ENCODE results near the gene SNF8.
A peak's percentile ranks its signal among the peaks of the same experiment; 100 is the strongest.

SNF8 gene

DNA sequence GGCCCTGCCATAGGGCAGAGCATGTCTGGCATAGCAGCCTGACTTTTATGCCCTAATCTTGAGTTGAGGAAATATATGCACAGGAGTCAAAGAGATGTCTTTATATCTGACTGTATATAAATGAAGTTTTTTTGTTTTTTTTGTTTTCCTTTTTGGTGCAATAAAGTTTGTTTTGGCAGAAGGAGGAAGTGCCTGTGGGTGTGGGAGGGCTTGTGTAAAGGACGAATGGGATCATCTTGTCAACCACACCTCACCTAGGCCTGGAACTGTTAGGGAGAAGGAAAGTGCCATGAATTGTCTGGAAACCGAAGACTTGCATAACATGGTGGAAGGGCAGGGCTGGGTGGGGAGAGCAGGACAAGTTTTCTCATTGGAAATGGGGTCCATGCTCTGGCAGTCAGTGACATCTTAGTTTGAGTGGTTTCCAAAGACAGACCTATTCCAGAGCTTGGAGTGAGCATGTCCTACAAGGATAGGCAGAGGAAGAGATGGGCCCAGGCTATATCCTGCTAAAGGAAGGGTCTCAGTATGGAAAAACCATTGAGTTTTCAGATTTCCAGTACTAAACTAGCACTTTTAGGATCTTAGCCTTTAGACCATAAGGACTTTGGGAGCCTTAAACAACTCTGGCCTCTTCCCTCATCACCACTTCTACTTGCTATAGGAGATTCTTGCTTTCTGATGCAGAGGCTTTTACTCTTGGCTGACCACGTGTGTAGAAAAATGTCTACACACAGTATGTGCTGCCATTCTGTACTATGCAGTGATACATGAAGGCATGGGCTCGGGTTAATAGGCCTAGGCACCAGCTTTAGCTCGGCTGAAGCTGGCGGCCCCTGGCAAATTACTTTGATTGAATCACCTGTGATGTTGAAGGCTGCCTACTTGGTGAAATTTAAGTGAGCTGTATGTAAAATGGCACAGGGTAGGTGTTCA is 15.5 kb downstream of the SNF8 start:
- DNase-seq, result no peak

DNA sequence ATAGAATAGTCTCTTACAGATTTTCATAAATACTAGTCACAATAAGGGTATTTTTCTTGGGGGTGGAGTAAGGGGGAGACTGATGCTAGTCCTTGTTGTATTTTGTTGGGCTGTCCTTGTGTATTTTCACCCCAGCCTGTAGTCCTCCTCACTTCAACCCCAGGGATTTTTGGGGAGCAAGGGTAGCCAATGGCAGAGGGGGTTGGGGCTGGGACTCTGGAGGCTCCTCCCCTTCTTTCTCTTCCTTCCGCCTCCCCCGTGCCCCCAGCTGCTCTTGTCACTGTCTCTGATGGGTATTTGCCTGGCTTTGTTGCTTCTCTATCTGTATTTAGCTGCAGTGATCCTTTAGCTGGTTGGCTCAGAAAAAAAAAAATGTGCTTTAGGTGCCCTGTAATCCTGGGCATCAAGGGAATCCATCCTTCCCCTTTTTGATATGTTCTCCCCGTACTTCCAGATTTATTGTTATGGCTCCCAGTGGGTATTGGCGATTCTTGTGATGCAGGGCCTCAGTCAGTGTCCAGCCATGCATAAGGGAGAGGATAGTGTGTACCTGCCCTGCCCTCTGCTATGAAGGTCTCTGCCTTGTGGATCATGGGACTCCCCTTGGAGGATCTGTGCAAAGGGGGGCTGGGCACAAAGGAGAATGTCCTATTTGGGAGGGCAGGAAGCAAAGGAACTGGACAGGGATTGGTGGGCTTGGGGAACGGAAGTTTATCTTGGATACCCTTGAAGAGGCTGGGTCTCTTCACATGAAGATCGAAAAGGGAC is 16.5 kb downstream of the SNF8 start:
- DNase-seq, result no peak

DNA sequence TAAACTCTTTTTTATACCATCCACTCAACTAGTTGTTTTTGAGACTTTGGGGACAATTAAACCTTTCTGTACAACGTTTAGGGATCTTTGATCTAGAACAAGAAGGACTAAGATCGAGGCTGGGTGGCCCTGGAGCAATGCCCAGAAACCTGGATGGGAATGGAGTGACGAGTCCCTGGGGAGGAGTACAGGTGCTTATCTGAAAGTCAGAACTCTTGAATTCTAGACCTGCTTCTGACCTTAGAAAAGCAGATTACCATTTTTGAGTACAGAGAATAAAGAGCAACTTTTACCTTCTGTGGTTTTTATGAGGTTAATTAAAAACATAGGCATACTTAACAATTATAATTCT is 18.7 kb downstream of the SNF8 start:
- DNase-seq, result no peak

DNA sequence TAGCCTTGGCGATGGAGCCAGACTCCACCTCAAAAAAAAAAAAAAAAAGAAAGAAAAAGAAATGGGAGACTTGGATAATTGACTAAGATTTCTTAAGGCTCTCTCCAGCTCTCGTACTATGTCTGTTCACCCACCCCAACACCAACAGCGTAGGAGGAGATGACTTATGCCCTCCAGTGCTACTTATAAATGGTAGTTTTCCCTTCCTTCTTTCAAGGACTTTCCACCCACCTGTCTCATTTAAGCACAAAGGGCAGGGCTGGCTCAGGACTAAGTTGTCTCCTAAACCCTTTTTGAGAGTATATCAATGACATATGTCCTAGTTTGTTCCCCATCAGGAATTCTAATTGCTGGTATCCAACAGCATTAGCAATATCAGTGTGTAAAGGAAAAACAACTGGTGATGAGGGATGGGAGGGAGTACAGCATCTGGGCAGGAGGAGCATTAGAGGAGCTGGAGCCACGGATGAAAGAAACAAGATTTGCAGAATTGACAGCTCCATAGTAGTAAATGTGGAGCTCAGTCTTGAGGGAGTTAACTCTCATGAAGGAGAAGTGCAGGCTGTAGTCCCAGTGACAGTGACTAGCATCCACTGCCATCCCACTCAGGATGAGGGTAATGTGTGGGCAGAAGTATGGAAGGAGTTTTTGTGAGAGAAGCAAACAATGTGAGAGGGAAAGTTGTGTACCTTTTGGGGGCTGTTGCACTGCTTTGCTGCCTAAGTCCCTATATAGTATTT is 19.2 kb downstream of the SNF8 start:
- DNase-seq, result no peak

DNA sequence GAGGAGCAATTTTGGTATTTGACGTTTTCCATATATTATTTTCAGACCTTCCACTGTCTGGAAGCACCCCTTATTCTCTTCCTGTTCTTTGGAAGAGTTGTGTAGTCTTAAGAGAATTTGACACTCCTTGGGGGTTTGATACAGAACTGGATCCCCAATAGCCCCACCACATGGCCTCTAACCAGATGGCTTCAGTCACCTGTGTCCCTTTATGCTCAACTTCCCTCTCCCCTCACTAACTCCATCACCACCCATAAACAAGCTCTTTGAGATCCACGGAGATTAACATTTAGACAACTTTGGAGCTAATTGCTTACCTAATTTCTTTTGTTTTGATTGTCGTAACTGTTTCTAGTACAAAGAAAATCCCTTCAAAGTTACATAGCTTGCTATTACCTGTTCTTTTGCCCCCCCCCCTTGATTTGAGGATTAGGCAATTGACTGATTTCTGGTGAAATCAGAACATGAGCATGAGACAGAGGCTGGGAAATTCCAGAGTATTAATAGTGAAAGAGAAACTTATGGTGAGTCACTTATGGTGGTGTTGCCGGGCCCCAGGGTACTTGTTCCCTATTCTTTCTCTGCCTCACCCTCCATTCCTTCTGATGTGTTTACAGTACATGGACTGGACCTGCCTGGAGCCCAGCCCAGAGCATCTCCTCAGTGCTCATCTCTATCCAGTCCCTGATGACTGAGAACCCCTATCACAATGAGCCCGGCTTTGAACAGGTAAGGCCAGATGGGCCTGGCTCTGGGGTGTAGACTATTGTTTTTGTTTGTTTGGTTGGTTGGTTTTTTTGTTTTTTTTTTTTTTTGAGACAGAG is 29.0 kb downstream of the SNF8 start:
- peak; percentile 42 to 46 for DNase-seq

DNA sequence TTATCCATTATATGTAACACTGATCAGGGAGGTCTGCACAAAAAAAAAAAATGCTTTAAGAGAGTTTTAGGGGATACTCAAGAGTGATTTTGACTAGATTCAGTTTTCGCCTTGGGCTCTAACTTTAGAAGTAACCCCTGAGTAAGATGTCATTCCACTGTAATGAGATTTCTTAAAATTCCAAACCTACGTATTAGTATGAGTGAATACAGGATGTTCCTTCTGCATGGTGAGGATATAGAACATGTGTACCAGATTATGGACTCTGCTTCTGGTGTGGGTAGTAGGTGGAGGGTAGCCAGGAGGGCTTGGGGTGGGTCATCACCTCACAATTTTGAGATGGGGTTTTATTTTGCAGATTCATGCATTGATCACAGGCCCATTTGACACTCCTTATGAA is 32.2 kb downstream of the SNF8 start:
- no peak for DNase-seq

DNA sequence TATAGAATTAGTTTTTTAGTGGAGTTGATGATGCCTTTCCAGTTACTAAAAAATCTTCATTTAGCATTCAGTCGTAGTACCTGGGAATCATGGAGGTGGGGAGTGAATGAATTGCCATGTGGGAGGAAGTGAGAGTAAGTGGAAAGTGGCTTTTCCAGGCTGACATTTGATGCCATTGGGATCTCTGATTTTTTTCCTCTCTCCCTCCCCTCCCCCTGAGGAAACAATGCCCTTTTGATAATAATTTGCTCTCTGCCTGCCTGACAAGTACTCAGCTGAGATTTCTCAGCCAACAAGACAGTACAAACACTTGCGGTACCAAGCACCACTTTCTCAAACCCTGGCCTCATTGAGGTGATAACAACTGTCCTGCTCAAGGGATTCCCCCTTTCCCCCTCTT is 34.3 kb downstream of the SNF8 start:
- no peak for DNase-seq

DNA sequence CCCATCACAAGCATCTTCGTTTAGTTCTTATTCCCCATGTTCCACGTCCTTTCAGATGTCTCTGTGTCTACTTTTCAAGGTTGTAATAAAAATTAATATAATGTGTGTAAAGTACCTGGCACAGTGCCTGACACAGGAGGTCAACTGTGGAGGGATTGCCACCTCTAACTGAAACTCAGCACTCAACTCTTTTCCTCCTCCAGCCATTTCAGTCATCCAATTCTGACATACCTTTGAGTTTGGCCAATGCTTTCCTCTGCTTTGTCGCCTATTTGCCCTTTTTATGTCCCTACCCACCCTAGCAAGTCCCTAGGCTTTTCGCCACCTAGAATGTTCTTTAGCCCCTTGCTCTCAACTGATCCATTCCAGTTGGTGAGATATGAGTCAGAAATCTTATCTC is 34.9 kb downstream of the SNF8 start:
- no peak for DNase-seq

DNA sequence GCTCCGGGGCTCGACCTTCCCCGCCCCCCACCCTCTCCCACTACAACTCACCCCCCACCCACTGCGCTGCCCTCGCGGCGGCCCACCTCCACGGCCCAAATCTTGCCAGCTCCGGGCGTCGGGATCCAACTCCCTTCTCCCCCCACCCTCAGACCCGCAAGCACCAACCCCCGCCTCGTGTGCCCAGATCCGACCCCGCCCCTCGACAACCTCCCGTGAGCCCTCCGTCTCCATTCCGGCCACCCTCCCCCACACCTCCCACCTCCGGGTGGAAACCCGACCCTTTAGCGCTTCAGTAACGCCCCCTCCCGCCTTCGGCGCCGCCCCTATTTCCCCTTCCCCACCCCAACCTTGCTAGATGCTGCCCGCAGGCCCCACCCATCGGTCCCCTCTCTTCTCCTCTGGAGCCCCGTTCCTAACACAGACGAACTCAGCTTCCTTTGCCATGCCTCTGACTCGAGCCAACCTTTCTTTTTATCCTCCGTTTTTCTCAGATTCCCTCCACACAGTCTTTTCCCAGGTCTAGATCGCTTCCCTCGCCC is 35.7 kb downstream of the SNF8 start:
- DNase-seq, result peak; percentile 81

DNA sequence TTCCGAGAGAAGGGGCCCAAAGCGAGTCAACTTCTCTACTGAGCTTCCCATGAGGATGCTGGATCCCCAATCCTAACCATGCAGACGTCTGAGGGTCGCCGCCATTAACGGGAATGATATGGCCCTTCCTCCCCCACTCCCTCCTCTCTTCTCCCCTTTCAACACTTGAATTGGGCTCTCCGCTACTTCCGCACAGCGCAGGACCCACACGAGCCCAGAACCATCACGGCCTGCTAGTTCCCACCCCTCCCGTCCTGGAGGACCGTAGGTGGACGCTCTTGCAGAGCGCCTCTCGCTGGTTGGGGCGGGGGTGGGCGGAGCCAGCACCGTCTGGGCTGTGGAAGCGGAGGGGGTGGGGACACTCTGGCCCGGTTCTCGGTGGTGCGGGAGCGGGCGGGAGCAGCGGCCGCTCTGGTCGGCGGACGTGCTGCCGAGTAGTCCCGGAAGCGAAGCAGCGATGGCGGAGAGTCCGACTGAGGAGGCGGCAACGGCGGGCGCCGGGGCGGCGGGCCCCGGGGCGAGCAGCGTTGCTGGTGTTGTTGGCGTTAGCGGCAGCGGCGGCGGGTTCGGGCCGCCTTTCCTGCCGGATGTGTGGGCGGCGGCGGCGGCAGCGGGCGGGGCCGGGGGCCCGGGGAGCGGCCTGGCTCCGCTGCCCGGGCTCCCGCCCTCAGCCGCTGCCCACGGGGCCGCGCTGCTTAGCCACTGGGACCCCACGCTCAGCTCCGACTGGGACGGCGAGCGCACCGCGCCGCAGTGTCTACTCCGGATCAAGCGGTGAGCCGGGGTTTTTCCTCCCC is 36.4 kb downstream of the SNF8 start, which contains the start of gene UBE2Z:
Gene UBE2Z (plus strand): TSS at position 361 of the 797 bp plus-strand sequence. CDS start 97 bp downstream, at position 458.
- peak; percentile 82 to 85 for DNase-seq

DNA sequence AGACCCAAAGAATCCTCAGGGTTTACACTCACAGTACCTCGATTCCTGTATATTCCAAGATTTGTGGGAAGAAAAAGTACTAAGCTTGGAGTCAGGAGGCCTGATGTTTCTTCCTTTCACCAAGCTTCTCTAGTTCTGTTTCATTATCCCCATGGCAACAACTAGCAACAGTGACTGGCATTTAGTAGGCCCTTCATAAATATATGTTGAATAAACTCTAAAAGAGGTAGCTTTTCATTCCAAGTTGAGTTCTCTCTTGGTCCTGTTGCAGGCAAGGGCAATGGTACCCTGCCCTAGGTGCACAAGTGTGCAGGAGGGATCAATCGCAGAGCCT is 37.0 kb downstream of the SNF8 start:
- no peak for DNase-seq

DNA sequence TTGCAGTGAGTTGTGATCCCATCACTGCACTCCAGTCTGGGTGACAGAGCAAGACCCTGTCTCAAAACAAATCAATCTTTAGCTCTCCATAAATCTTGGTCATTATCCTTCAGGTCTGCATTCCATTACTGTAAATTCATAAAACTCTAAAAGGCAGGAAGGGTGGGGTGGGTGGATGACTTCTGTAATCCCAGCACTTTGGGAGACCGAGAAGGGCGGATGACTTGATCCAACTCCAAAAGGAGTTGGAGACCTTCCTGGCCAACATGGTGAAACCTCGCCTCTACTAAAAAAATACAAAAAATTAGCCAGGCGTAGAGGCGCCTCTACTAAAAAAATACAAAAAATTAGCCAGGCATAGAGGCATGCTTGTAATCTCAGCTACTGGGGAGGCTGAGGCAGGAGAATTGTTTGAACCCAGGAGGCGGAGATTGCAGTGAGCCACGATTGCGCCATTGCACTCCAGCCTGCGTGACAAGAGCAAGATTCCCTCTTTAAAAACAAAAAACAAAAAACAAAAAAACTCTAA is 38.6 kb downstream of the SNF8 start:
- DNase-seq, result no peak

DNA sequence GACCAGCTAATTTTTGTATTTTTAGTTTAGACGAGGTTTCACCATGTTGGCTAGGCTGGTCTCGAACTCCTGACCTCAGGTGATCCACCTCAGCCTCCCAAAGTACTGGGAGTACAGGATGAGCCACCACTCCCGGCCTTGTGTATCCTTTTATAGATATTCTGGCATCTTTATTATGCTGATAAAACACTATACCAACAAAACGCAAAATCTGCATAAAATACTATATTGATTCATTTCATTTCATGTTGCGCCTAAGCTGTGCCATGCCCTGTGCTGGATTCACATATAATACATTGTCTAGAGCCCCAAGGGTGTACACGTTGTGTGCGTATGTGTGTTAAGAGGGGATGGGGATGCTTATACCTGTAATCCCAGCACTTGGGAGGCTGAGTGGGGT is 40.2 kb downstream of the SNF8 start:
- DNase-seq, result no peak

DNA sequence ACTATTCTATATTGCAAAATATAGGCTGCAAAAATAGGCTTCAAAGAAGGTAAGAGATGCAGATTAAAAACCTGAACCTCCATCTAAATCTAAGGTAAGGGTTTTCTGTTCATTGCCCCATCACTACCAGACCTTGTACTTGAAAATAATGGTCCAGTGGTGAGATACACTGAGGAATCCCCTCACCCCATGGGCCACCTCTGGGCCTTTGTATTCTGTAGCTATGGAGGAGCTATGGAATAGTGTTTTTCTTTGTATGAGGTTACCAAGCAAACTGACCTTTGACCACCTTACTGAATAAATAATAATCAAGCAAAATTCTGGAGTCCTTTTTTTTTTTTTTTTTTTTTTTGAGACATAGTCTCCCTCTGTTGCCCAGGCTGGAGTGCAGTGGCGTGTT is 41.2 kb downstream of the SNF8 start:
- DNase-seq, result no peak

DNA sequence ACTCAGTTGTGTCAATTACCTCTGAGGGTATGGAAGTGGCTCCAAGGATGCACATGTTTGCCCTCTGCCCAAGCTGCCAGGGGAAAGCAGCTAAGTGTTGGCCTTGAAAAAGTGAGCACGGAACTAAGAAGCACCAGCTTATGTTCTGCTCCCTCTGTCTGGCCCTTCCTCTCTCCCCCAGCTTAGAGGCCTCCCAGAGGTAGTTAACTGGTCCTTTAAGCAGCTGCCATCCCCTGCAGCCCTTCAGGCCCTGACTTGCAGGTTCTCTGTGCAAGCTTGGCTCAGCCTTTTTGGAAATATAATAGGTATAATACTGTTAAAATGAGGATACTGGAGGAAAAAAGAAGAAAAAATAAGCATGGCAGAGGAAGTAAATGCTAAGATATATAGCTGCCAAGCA is 43.4 kb downstream of the SNF8 start:
- DNase-seq, result no peak

DNA sequence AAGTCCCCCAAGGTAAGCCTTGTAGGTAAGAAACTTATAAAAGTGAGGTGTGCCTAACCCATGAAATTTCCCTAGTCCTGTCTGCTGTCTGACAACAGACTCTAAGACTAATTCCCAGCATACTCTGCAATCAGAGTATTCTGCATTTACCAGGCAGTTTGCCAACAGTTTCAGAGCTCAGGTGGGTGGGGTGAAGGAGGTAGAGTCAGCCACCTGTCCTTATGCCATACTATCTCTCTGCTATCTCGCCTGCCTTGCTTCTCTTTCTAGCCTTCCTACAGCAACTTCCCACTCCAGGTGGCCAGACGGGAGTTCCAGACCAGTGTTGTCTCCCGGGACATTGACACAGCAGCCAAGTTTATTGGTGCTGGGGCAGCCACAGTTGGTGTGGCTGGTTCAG is 49.8 kb downstream of the SNF8 start:
- DNase-seq, result no peak

DNA sequence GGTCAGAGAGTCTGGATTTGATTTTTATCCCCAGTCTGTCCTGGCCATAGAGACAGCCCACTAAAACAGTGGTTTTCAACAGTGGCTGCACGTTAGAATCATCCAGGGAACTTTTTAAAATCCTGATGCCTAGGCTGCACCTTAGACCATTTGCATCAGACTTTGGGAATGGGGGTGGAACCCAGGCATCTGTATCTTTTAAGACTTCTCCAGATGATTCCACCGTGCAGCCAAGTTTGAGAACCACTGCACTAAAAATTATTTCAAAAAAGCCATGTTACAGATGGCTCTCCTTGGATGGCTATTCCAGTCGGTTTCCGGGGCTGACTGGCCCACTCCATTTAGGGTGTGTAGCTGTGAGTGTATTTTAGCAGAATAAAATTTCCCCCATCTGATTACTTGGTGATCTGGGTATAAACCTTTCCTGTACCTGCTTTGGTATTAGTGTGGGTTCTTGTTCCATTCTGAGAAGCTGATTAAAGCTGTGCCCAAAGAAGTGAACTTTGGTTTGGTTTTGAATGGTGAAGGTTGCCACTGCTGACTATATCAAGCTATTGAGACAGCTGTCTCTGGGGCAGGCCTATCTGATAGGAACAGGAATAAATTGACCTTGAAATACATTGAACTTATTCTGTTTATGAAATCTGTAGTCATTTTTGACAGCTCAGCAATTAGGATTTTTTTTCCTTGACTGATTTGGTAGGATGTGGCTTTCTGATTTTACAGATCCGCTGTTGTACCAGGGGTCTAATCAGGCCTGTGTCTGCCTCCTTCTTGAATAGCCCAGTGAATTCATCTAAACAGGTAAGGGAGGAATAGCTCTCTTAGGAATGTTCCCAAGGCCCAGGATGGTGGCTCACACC is 50.8 kb downstream of the SNF8 start:
- no peak for DNase-seq

DNA sequence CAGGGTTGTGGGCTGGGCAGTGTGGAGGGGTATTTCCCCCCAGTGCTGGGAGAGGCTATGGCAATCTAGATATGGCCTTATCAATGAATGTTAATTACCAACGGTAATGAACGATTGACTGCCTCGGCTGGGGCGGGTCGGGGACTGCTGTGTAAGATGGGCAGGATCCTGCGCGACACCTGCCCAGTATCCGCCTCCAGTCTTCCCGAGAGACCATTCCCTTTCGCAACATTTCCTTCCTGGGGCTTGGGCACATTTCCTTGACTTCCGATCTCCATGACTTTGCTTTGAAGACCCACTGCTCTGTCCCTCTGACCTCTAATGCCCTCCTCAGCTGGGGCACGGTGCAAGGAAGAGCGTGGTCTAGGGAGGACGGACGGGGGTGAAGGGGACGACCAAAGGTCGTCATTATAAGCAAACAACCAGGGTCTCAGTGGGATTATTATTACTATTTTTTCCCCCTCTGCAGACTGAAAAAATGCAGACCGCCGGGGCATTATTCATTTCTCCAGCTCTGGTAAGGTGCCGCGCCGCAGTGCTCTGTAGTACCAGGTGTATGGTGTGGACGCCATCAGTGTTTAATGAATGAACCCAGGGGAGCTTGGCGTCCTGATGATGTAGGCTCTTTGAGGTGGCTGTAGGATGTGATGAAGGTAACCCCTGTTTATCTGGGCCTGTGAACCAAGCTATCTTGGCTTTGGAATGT is 51.5 kb downstream of the SNF8 start:
- no peak for DNase-seq

DNA sequence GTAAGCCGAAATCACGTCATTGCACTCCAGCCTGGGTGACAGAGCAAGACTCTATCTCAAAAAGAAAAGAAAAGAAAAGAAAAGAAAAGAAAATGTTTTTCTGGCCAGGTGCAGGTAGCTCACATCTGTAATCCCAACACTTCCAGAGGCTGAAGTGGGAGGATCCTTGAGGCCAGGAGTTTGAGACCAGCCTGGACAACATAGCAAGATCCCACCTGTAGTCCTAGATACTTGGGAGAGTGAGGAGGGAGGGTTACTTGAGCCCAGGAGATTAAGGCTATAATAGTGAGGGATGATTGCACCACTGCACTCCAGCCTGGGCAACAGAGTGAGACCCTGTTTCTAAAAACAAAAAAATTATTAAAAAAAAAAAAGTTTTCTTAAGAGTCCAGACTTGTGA is 54.6 kb downstream of the SNF8 start:
- no peak for DNase-seq

DNA sequence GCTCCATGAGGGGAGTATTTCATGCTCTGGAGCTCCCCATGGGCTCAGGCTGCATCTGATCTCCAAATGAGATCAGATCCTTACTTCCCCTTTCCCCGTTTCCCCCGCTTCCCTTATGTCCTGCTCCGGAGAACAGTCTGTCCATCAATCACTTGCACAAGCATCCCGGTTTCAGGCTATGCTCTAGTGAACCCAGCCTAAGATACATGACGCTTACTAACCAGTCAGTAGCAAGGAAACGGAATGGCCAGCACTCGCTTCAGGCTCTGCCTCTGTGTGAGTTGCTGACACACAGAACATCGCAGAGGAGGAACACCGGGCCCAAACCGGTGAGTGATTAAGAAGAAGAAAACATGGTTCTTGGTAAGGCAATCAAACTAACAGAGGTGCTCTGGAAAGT is 61.5 kb downstream of the SNF8 start:
- DNase-seq, result no peak

Measured in stimulated activated CD4-positive, alpha-beta T cell treated with anti-CD3 and anti-CD28 coated beads, Interleukin-2, amount 100 ng/mL, for 48 hours (primary cell).